Measurements from ENCODE around the gene CEP250. TPM values are rescaled to one million over a fixed set of nuclear protein-coding genes. Genes with fewer than 3 reads are reported as not detected.
"Not testable (repeated sequence)": the region's sequence is repeated elsewhere in the genome, so short reads cannot be mapped to it uniquely, and the experiment has no call there.

The CEP250 gene
- total RNA-seq, 1 experiment from 2014 or later, result 63.6 TPM

- Histone ChIP-seq H3F3A (ENCODE audit: insufficient read depth, low read depth) (peaks cover 21% of the 10 kb centered on the region; the same call in 1 of the 2 replicates), H3K4me2 (no peak overlapping the region), H3K27ac (no peak overlapping the region), H3K9me3 (ENCODE audit: insufficient read depth, low read depth) (no peaks in the 10 kb centered on the region), H3K4me3 (no peak overlapping the region), H4K20me1 (ENCODE audit: insufficient read depth) (0 out of 2 replicates have a peak, but pooled peaks cover 3% of the 10 kb centered on the region), H3K27me3 (ENCODE audit: insufficient read depth, low read depth) (no peaks in the 10 kb centered on the region), H3K9me2 (ENCODE audit: insufficient read depth) (no peaks in the 10 kb centered on the region), H2AFZ (no peak overlapping the region), H3K79me2 (ENCODE audit: low read depth) (peaks cover 17% of the 10 kb centered on the region), H3K36me3 (ENCODE audit: low read depth) (peaks cover 20% of the 10 kb centered on the region), H3K4me1 (replicated peaks; ENCODE audit: insufficient read depth) (peaks cover 7% of the 10 kb centered on the region)
- no peak for TF ChIP-seq EZH2 (IDR thresholded peaks at IDR 0.05; ENCODE audit: low read depth)
- no peak for TF ChIP-seq CTCF (conservative IDR thresholded peaks at IDR 0.05)
- BruUV-seq (replicated peaks), result no TSS peak
- POLR2A ChIA-PET (ENCODE audit: unreplicated experiment), result no interaction called here
- CTCF ChIA-PET, result interaction anchor here (0.7 kb wide), 2 partner anchors 34 to 600 kb away, joined by 6 to 16 read pairs; no protein-coding TSS in a partner anchor
- DNase-seq, result no peak
- intact Hi-C loops (cut with micrococcal nuclease; ENCODE audit: unreplicated experiment), result no loop called here
Measured at GRCh38 chr20:35544436-35544835, 89.0 kb downstream of the CEP250 start.

GRCh38 chr20:35544941-35545340 is 89.5 kb downstream of the CEP250 start:
- DNase-seq; H2AFZ ChIP-seq; POLR2A ChIA-PET (ENCODE audit: unreplicated experiment); H3K4me1 ChIP-seq (replicated peaks; ENCODE audit: insufficient read depth); H3K27ac ChIP-seq; H3K4me2 ChIP-seq; BruUV-seq (replicated peaks); H3K9me2 ChIP-seq (ENCODE audit: insufficient read depth); H3K4me3 ChIP-seq; intact Hi-C loops (cut with micrococcal nuclease; ENCODE audit: unreplicated experiment); H3K9me3 ChIP-seq (ENCODE audit: insufficient read depth, low read depth); H3K27me3 ChIP-seq (ENCODE audit: insufficient read depth, low read depth); H4K20me1 ChIP-seq (ENCODE audit: insufficient read depth): not testable (repeated sequence)
- Histone ChIP-seq H3K79me2 (ENCODE audit: low read depth) (peaks cover 17% of the 10 kb centered on the region), H3K36me3 (ENCODE audit: low read depth) (peaks cover 20% of the 10 kb centered on the region), H3F3A (ENCODE audit: insufficient read depth, low read depth) (peaks cover 19% of the 10 kb centered on the region; the same call in 1 of the 2 replicates)
- CTCF ChIA-PET, result interaction anchor here (0.7 kb wide), 2 partner anchors 34 to 599 kb away, joined by 6 to 16 read pairs; no protein-coding TSS in a partner anchor

- ChIA-PET POLR2A (ENCODE audit: unreplicated experiment) (interaction anchor here (0.5 to 0.6 kb wide), 3 partner anchors 25 to 456 kb away, joined by 3 to 4 read pairs (median 4); no protein-coding TSS in a partner anchor), CTCF (interaction anchor here (0.6 kb wide), 1 partner anchor 60 kb away, joined by 4 read pairs; no protein-coding TSS in a partner anchor)
- DNase-seq, result no peak
- H3K9me3 ChIP-seq (ENCODE audit: insufficient read depth, low read depth), result no peaks in the 10 kb centered on the region
- peaks cover 7% of the 10 kb centered on the region for H3K4me1 ChIP-seq (replicated peaks; ENCODE audit: insufficient read depth)
- no TSS peak for BruUV-seq (replicated peaks)
- no peaks in the 10 kb centered on the region for H3K9me2 ChIP-seq (ENCODE audit: insufficient read depth)
- peaks cover 16% of the 10 kb centered on the region; the same call in 1 of the 2 replicates for H3F3A ChIP-seq (ENCODE audit: insufficient read depth, low read depth)
- no peak overlapping the region for H2AFZ ChIP-seq
- H3K36me3 ChIP-seq (ENCODE audit: low read depth), result peaks cover 20% of the 10 kb centered on the region
- peaks cover 17% of the 10 kb centered on the region for H3K79me2 ChIP-seq (ENCODE audit: low read depth)
- TF ChIP-seq CTCF (conservative IDR thresholded peaks at IDR 0.05) (no peak), EZH2 (IDR thresholded peaks at IDR 0.05; ENCODE audit: low read depth) (no peak)
- no peaks in the 10 kb centered on the region for H3K27me3 ChIP-seq (ENCODE audit: insufficient read depth, low read depth)
- no peak overlapping the region for H3K27ac ChIP-seq
- H3K4me3 ChIP-seq, result no peak overlapping the region
- H3K4me2 ChIP-seq, result no peak overlapping the region
- 0 out of 2 replicates have a peak, but pooled peaks cover 3% of the 10 kb centered on the region for H4K20me1 ChIP-seq (ENCODE audit: insufficient read depth)
- intact Hi-C loops (cut with micrococcal nuclease; ENCODE audit: unreplicated experiment), result no loop called here
Measured at GRCh38 chr20:35546127-35546526, 90.7 kb downstream of the CEP250 start.

GRCh38 chr20:35547329-35547728 is 91.9 kb downstream of the CEP250 start:
- Histone ChIP-seq H3K36me3 (ENCODE audit: low read depth) (peaks cover 20% of the 10 kb centered on the region), H4K20me1 (ENCODE audit: insufficient read depth) (0 out of 2 replicates have a peak, but pooled peaks cover 3% of the 10 kb centered on the region), H3K9me2 (ENCODE audit: insufficient read depth) (no peaks in the 10 kb centered on the region), H3F3A (ENCODE audit: insufficient read depth, low read depth) (peaks cover 16% of the 10 kb centered on the region; the same call in 1 of the 2 replicates), H3K4me1 (replicated peaks; ENCODE audit: insufficient read depth) (peaks cover 7% of the 10 kb centered on the region), H2AFZ (no peak overlapping the region), H3K4me2 (no peak overlapping the region), H3K27ac (no peak overlapping the region), H3K9me3 (ENCODE audit: insufficient read depth, low read depth) (no peaks in the 10 kb centered on the region), H3K27me3 (ENCODE audit: insufficient read depth, low read depth) (no peaks in the 10 kb centered on the region), H3K79me2 (ENCODE audit: low read depth) (peaks cover 14% of the 10 kb centered on the region), H3K4me3 (no peak overlapping the region)
- TF ChIP-seq CTCF (conservative IDR thresholded peaks at IDR 0.05) (no peak), EZH2 (IDR thresholded peaks at IDR 0.05; ENCODE audit: low read depth) (no peak)
- DNase-seq, result no peak
- ChIA-PET CTCF (no interaction called here), POLR2A (ENCODE audit: unreplicated experiment) (no interaction called here)
- intact Hi-C loops (cut with micrococcal nuclease; ENCODE audit: unreplicated experiment), result no loop called here
- BruUV-seq (replicated peaks), result no TSS peak

All from PC-9 (cell line).